GM21717 (cell line): ENCODE data around the gene CEP89.
"Not testable (repeated sequence)": the region's sequence is repeated elsewhere in the genome, so short reads cannot be mapped to it uniquely, and the experiment has no call there.

ENCODE experiments used
- ATAC-seq: cut with Tn5 transposase; IDR thresholded peaks from one replicate; pipeline ENCODE4 v1.9.1; 2021; ENCODE audit warnings: mild to moderate bottlenecking, moderate library complexity; ENCODE audit not compliant: unreplicated experiment

The CEP89 gene

GRCh38 chr19:32872391-32872790 is 99.4 kb downstream of the CEP89 start:
- ATAC-seq = no peak

GRCh38 chr19:32870981-32871451 is 100.7 kb downstream of the CEP89 start:
- no peak for ATAC-seq

GRCh38 chr19:32869966-32870573 is 101.7 kb downstream of the CEP89 start:
- no peak for ATAC-seq

GRCh38 chr19:32869369-32869965 is 102.3 kb downstream of the CEP89 start, which contains the start of gene SLC7A9:
TSS of gene SLC7A9 (minus strand) at chr19:32869767. CDS start at chr19:32868534, 1,233 bp downstream.
- no peak for ATAC-seq

- no peak for ATAC-seq
Measured at GRCh38 chr19:32868206-32868950, 103.4 kb downstream of the CEP89 start.

DNA sequence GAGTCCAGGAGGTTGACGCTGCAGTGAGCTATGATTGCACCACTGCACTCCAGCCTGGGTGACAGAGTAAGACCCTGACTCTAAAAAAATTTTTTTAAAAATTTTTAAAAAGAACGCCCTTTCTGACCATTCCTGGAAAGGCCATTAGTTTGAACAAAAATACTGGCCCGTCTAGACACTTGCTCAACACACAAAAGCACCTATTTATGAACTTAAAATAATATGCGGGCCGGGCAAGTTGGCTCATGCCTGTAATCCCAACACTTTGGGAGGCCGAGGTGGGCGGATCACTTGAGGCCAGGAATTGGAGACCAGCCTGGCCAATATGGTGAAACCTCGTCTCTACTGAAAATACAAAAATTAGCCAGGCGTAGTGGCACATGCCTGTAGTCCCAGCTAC is 104.3 kb downstream of the CEP89 start:
- ATAC-seq = not testable (repeated sequence)

DNA sequence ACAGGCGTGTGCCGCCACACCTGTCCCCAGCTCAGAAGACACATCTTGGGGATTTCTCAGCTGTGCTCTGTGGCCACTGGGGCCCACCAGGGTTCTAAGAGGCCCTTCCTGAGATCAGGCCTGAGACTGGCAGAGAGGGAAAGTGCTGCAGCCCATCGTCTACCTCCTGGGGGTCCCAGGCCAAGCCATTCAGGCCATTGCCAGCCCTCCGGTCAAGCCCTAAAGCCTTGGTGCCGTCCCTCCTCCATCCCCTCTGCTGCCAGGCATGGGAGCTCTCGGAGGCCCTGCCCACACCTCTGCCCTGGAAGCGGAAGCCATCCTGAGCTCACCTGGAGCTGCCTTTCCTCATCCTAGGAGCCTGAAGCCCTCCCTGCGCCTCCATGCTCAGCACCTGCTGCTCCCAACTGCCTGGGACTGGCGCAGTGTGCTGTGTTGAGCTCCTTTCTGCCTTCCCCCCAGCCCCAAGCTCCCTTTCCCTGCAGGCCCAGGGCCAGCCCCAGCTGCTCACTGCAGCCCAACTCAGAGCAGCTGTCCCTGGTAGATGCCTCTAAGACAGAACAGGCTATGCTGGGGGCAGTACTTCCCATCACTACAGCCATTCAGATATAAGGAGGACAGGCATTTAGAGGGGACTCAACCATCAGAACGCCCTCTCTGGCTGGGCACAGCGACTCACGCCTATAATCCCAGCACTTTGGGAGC is 105.0 kb downstream of the CEP89 start:
- no peak for ATAC-seq

DNA sequence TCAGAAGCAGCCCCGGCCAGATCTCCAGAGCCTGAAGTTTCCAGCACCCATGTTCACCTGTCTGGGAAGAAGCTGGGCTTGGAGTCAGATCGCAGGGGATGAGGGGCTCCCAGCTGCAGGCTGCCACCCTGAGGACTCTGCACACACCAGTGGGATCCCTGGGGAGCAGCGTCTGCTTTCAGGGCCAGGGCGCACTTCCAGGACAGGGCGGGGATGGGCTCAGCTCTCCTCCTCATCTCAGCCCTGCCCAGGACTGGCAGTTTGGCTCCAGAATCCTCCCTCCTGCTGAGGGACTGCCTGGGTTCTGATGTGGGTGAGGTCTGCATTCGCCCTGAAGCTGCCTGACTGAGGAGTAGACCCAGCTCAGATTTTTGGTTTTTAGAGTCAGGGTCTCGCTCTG is 105.7 kb downstream of the CEP89 start:
- no peak for ATAC-seq

- no peak for ATAC-seq
Measured at GRCh38 chr19:32865326-32865725, 106.4 kb downstream of the CEP89 start.

GRCh38 chr19:32864318-32865007 is 107.3 kb downstream of the CEP89 start:
- no peak for ATAC-seq

- ATAC-seq = no peak
Measured at GRCh38 chr19:32863841-32864240, 107.9 kb downstream of the CEP89 start.

- no peak for ATAC-seq
Measured at GRCh38 chr19:32863301-32863700, 108.5 kb downstream of the CEP89 start.

GRCh38 chr19:32862741-32863140 is 109.0 kb downstream of the CEP89 start:
- ATAC-seq = no peak

DNA sequence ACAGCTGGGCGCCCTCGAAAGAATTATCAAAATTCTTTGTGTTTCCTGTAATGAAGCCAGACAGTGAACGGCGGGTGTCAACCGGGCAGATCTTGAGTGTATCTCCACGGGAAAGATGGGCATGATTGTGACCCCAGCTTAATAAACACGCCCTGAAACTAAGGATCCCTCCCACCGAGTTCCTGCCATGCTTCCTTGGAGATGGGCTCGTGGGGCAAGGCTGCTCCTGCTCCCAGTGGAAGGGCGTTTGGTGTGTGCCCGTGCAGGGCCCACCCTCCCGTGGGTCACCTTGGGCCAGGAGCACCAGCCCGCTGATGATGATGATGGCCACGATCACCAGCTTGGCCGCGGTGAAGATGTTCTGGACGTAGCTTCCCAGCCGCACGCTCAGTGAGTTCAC is 109.6 kb downstream of the CEP89 start:
- ATAC-seq = no peak

GRCh38 chr19:32861596-32861995 is 110.2 kb downstream of the CEP89 start:
- ATAC-seq = no peak

DNA sequence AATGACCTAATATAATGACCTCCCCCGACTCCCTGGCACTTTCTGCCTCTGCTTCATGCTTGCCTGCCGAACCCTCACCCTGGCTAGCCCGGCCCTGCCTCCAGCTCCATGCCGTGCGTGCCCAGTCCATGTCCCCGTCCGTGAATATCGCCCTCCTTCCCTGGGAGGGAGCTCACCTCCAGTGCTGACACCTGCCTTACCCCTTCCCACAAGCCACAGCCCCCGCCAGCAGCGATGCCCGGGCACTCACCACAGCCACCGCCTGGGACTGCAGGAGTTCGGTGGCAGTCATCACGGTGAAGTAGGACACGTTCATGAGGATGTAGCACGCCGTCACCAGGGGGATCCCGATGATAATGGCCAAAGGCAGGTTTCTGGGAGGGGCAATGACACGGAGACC is 112.2 kb downstream of the CEP89 start:
- no peak for ATAC-seq

GRCh38 chr19:32858559-32858958 is 113.2 kb downstream of the CEP89 start:
- ATAC-seq = no peak

- ATAC-seq = no peak
Measured at GRCh38 chr19:32858155-32858554, 113.6 kb downstream of the CEP89 start.

DNA sequence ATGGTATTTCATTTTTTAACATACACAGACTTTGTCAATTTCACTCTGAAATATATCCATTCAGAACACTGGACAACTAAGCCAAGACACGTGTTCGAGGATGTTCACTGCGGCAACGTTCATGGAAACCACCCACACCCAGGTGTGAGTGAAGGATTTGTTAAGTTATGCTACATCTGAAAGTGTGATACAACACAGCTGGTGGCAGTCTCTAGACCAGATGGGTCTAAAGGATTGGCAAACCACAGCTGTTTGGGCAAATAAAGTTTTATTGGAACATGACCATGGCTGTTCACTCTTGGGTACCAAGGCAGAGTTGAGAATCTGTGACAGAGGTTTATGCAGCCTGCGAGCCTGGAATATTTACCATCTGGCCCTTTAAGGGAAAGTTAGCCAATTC is 114.2 kb downstream of the CEP89 start:
- no peak for ATAC-seq

GRCh38 chr19:32856818-32857217 is 114.9 kb downstream of the CEP89 start:
- not testable (repeated sequence) for ATAC-seq

DNA sequence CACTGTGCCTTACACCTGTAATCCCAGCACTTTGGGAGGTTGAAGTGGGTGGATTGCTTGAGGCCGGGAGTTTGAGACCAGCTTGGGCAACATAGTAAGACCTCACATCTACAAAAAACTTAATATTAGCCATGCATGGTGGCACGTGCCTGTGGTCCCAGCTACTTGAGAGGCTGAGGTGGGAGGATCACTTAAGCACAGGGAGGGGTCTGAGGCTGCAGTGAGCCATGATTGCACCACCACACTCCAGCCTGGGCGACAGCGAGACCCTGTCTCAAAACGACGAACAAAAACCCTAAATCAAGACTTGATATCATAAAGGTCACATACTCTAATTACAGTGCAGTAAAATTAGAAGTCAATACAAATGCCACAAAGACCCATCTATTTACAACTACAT is 119.5 kb downstream of the CEP89 start:
- no peak for ATAC-seq
